ENCODE data around the gene GALNTL6.

- TF ChIP-seq EZH2 (IDR thresholded peaks at IDR 0.05; ENCODE audit: insufficient read depth, poor library complexity, severe bottlenecking) (no peak), EZH2phosphoT487 (IDR thresholded peaks at IDR 0.05; ENCODE audit: insufficient read depth, low read depth) (no peak)
Measured at GRCh38 chr4:172011196-172011595, 198.0 kb downstream of the GALNTL6 start.
